ENCODE data around the gene PIGBOS1.

PIGBOS1 gene

GRCh38 chr15:55337160-55337559 is 18.2 kb upstream of the PIGBOS1 start:
- POLR2A ChIA-PET = no interaction called here
- CTCF ChIA-PET = no interaction called here
- H3K36me3 ChIP-seq (ENCODE audit: control insufficient read depth in 4 of 4, insufficient read depth in 4 of 4, low read length in 3 of 4) = peaks cover 13 to 62% (median 23%) of the 10 kb centered on the region in 4 experiments

DNA sequence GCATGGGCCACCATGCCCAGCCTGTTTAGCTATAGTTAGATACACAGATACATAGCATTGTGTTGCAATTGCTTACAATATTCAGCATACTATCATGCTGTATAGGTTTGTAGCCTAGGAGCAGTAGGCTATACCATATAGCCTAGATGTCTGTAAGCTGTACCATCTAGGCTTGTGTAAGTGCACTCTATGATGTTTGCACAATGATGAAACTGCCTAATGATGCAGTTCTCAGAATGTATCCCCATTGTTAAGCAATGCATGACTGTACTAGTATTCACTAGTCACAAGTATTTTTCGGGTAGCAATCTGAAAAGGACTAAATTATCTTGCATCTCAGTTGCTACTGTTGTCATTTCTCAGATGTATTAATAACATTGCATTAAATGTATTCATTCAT is 16.1 kb upstream of the PIGBOS1 start:
- Histone ChIP-seq H3K36me3 (ENCODE audit: control insufficient read depth in 4 of 4, insufficient read depth in 4 of 4, low read length in 3 of 4) (peaks cover 10 to 70% (median 31%) of the 10 kb centered on the region in 4 experiments), H3K9me3 (ENCODE audit: control extremely low read depth in 1 of 5, control insufficient read depth in 4 of 5, insufficient read depth in 2 of 5, low read depth in 1 of 5, low read length in 4 of 5) (no peaks in the 10 kb centered on the region), H3K4me3 (ENCODE audit: control insufficient read depth in 1 of 7, extremely low read depth in 1 of 7, insufficient read depth in 4 of 7, low read depth in 2 of 7, low read length in 6 of 7) (no peak overlapping the region), H3K27ac (ENCODE audit: insufficient read depth in 1 of 2, low read depth in 1 of 2, low read length in 2 of 2, poor library complexity in 1 of 2, severe bottlenecking in 2 of 2) (no peak overlapping the region), H3K27me3 (replicated peaks in 2 of 5; ENCODE audit: control insufficient read depth in 4 of 5, insufficient read depth in 5 of 5, low read length in 4 of 5) (no peaks in the 10 kb centered on the region), H3K4me1 (ENCODE audit: control extremely low read depth in 1 of 4, control insufficient read depth in 4 of 4, insufficient read depth in 4 of 4, low read length in 3 of 4) (no peaks in the 10 kb centered on the region)
- POLR2A ChIA-PET = interaction anchor here (0.6 kb wide), 1 partner anchor 48 kb away, joined by 4 read pairs; no protein-coding TSS in a partner anchor
- no peak for DNase-seq
- CTCF ChIA-PET = no interaction called here
- WGBS (ENCODE audit: insufficient coverage) = no CpG with 5 or more reads among the region's 1 CpG

More at GRCh38 chr15:55337160-55337559, 18.2 kb upstream of the PIGBOS1 start:
- Histone ChIP-seq H3K27ac (ENCODE audit: insufficient read depth in 1 of 2, low read depth in 1 of 2, low read length in 2 of 2, poor library complexity in 1 of 2, severe bottlenecking in 2 of 2) (no peak overlapping the region), H3K9me3 (ENCODE audit: control extremely low read depth in 1 of 5, control insufficient read depth in 4 of 5, insufficient read depth in 2 of 5, low read depth in 1 of 5, low read length in 4 of 5) (no peaks in the 10 kb centered on the region), H3K4me1 (ENCODE audit: control extremely low read depth in 1 of 4, control insufficient read depth in 4 of 4, insufficient read depth in 4 of 4, low read length in 3 of 4) (no peaks in the 10 kb centered on the region), H3K27me3 (replicated peaks in 2 of 5; ENCODE audit: control insufficient read depth in 4 of 5, insufficient read depth in 5 of 5, low read length in 4 of 5) (no peaks in the 10 kb centered on the region), H3K4me3 (ENCODE audit: control insufficient read depth in 1 of 7, extremely low read depth in 1 of 7, insufficient read depth in 4 of 7, low read depth in 2 of 7, low read length in 6 of 7) (no peak overlapping the region)
- WGBS (ENCODE audit: insufficient coverage) = 100% methylated on average over 1 of the region's 1 CpG
- DNase-seq = no peak

DNA sequence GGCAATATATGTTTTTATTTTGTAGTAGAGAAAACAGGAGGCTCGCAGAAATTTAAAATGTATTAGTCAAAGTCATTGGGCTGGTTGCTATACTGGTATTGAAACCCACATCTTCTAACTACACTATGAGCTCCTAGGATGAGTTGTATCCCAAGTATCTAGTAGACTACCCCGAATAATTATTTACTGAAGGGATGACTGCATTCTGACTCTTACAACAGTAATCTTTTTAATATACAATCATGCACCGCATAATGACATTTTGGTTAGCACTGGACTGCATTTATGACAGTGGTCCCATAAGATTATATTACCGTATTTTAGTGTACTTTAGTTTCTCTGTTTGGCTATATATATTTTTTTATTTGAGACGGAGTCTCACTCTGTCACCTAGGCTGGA is 15.4 kb upstream of the PIGBOS1 start:
- no peak for DNase-seq

DNA sequence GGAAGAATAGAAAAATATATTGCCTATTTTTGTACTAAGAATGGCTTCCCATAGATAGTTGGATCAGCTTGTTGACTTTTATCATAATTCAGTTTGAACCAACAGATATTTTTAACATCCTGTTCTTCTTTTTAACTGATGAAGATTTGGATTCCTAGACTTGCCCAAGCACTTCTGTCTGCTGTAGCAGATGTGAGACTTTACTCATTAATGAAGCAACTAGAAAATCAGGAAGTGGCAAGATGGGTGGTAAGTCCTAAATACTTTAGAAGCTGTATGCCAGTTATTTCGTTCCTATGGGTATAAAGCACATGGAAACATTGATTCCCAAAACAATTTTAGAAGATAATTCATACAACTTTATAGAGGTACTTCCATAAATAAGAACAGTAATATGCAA is 8.5 kb upstream of the PIGBOS1 start:
- H3K4me1 ChIP-seq (ENCODE audit: control extremely low read depth in 1 of 4, control insufficient read depth in 4 of 4, insufficient read depth in 4 of 4, low read length in 3 of 4) = peaks cover 0 to 5% (median 5%) of the 10 kb centered on the region in 4 experiments
- no peak for DNase-seq
- CTCF ChIA-PET = interaction anchor here (1.5 kb wide), 1 partner anchor 108 kb away, joined by 3 read pairs; no protein-coding TSS in a partner anchor
- no peaks in the 10 kb centered on the region for H3K27me3 ChIP-seq (replicated peaks in 2 of 5; ENCODE audit: control insufficient read depth in 4 of 5, insufficient read depth in 5 of 5, low read length in 4 of 5)
- WGBS (ENCODE audit: insufficient coverage) = no CpG with 5 or more reads among the region's 1 CpG
- peaks cover 7 to 28% (median 17%) of the 10 kb centered on the region in 4 experiments for H3K36me3 ChIP-seq (ENCODE audit: control insufficient read depth in 4 of 4, insufficient read depth in 4 of 4, low read length in 3 of 4)
- POLR2A ChIA-PET = no interaction called here
- H3K4me3 ChIP-seq (ENCODE audit: control insufficient read depth in 1 of 7, extremely low read depth in 1 of 7, insufficient read depth in 4 of 7, low read depth in 2 of 7, low read length in 6 of 7) = no peak overlapping the region
- H3K27ac ChIP-seq (ENCODE audit: insufficient read depth in 1 of 2, low read depth in 1 of 2, low read length in 2 of 2, poor library complexity in 1 of 2, severe bottlenecking in 2 of 2) = no peak overlapping the region
- H3K9me3 ChIP-seq (ENCODE audit: control extremely low read depth in 1 of 5, control insufficient read depth in 4 of 5, insufficient read depth in 2 of 5, low read depth in 1 of 5, low read length in 4 of 5) = no peaks in the 10 kb centered on the region

More for the DNA sequence above, 15.4 kb upstream of the PIGBOS1 start:
- Histone ChIP-seq H3K4me1 (ENCODE audit: control extremely low read depth in 1 of 4, control insufficient read depth in 4 of 4, insufficient read depth in 4 of 4, low read length in 3 of 4) (no peaks in the 10 kb centered on the region), H3K27ac (ENCODE audit: insufficient read depth in 1 of 2, low read depth in 1 of 2, low read length in 2 of 2, poor library complexity in 1 of 2, severe bottlenecking in 2 of 2) (no peak overlapping the region), H3K36me3 (ENCODE audit: control insufficient read depth in 4 of 4, insufficient read depth in 4 of 4, low read length in 3 of 4) (peaks cover 10 to 68% (median 31%) of the 10 kb centered on the region in 4 experiments), H3K4me3 (ENCODE audit: control insufficient read depth in 1 of 7, extremely low read depth in 1 of 7, insufficient read depth in 4 of 7, low read depth in 2 of 7, low read length in 6 of 7) (no peak overlapping the region), H3K9me3 (ENCODE audit: control extremely low read depth in 1 of 5, control insufficient read depth in 4 of 5, insufficient read depth in 2 of 5, low read depth in 1 of 5, low read length in 4 of 5) (no peaks in the 10 kb centered on the region), H3K27me3 (replicated peaks in 2 of 5; ENCODE audit: control insufficient read depth in 4 of 5, insufficient read depth in 5 of 5, low read length in 4 of 5) (no peaks in the 10 kb centered on the region)
- WGBS (ENCODE audit: insufficient coverage) = 100% methylated on average over 2 of the region's 5 CpGs
- ChIA-PET CTCF (no interaction called here), POLR2A (interaction anchor here (0.6 kb wide), 1 partner anchor 47 kb away, joined by 4 read pairs; no protein-coding TSS in a partner anchor)

GRCh38 chr15:55322467-55322866 is 3.5 kb upstream of the PIGBOS1 start:
- no peak for DNase-seq
- peaks cover 9 to 27% (median 19%) of the 10 kb centered on the region in 4 experiments for H3K4me1 ChIP-seq (ENCODE audit: control extremely low read depth in 1 of 4, control insufficient read depth in 4 of 4, insufficient read depth in 4 of 4, low read length in 3 of 4)
- CTCF ChIA-PET = interaction anchor here (1.5 kb wide), 1 partner anchor 112 kb away, joined by 4 read pairs; no protein-coding TSS in a partner anchor
- peaks cover 0 to 8% (median 2%) of the 10 kb centered on the region in 4 experiments for H3K36me3 ChIP-seq (ENCODE audit: control insufficient read depth in 4 of 4, insufficient read depth in 4 of 4, low read length in 3 of 4)
- WGBS (ENCODE audit: insufficient coverage) = 100% methylated on average over 3 of the region's 5 CpGs
- H3K4me3 ChIP-seq (ENCODE audit: control insufficient read depth in 1 of 7, extremely low read depth in 1 of 7, insufficient read depth in 4 of 7, low read depth in 2 of 7, low read length in 6 of 7) = no peak overlapping the region
- no peak overlapping the region for H3K27ac ChIP-seq (ENCODE audit: insufficient read depth in 1 of 2, low read depth in 1 of 2, low read length in 2 of 2, poor library complexity in 1 of 2, severe bottlenecking in 2 of 2)
- no peaks in the 10 kb centered on the region for H3K9me3 ChIP-seq (ENCODE audit: control extremely low read depth in 1 of 5, control insufficient read depth in 4 of 5, insufficient read depth in 2 of 5, low read depth in 1 of 5, low read length in 4 of 5)
- POLR2A ChIA-PET = no interaction called here
- no peaks in the 10 kb centered on the region for H3K27me3 ChIP-seq (replicated peaks in 2 of 5; ENCODE audit: control insufficient read depth in 4 of 5, insufficient read depth in 5 of 5, low read length in 4 of 5)

DNA sequence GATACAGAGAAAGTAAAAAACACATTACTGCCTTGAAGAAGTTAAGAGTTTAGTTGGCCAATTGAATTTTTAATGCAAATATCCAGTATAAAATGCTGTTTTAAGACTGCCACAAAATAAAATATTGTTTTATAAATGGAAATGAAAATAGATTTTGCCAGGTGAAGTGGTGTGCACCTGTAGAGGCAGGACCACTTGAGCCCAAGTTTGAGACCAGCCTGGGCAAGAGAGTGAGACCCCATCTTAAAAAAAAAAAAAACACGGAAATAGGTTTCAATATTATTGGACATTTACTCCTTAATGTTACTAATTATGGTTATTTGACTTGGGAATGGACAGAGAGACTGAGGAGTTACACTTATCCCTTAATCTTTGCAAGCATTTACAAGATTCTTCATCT is 2.0 kb upstream of the PIGBOS1 start:
- ChIA-PET POLR2A (no interaction called here), CTCF (no interaction called here)
- Histone ChIP-seq H3K4me1 (ENCODE audit: control extremely low read depth in 1 of 4, control insufficient read depth in 4 of 4, insufficient read depth in 4 of 4, low read length in 3 of 4) (peaks cover 9 to 34% (median 21%) of the 10 kb centered on the region in 4 experiments), H3K4me3 (ENCODE audit: control insufficient read depth in 1 of 7, extremely low read depth in 1 of 7, insufficient read depth in 4 of 7, low read depth in 2 of 7, low read length in 6 of 7) (peak overlapping the region in 1 of 7 experiments; percentile 97), H3K27me3 (replicated peaks in 2 of 5; ENCODE audit: control insufficient read depth in 4 of 5, insufficient read depth in 5 of 5, low read length in 4 of 5) (no peaks in the 10 kb centered on the region), H3K27ac (ENCODE audit: insufficient read depth in 1 of 2, low read depth in 1 of 2, low read length in 2 of 2, poor library complexity in 1 of 2, severe bottlenecking in 2 of 2) (no peak overlapping the region), H3K9me3 (ENCODE audit: control extremely low read depth in 1 of 5, control insufficient read depth in 4 of 5, insufficient read depth in 2 of 5, low read depth in 1 of 5, low read length in 4 of 5) (no peaks in the 10 kb centered on the region), H3K36me3 (ENCODE audit: control insufficient read depth in 4 of 4, insufficient read depth in 4 of 4, low read length in 3 of 4) (peaks cover 0 to 8% (median 1%) of the 10 kb centered on the region in 4 experiments)
- DNase-seq = no peak
- WGBS (ENCODE audit: insufficient coverage) = no CpG with 5 or more reads among the region's 1 CpG

GRCh38 chr15:55320238-55320550 is 1.3 kb upstream of the PIGBOS1 start:
- ChIA-PET POLR2A (no interaction called here), CTCF (no interaction called here)
- Histone ChIP-seq H3K4me1 (ENCODE audit: control extremely low read depth in 1 of 4, control insufficient read depth in 4 of 4, insufficient read depth in 4 of 4, low read length in 3 of 4) (peaks cover 9 to 34% (median 21%) of the 10 kb centered on the region in 4 experiments), H3K9me3 (ENCODE audit: control extremely low read depth in 1 of 5, control insufficient read depth in 4 of 5, insufficient read depth in 2 of 5, low read depth in 1 of 5, low read length in 4 of 5) (no peaks in the 10 kb centered on the region), H3K27me3 (replicated peaks in 2 of 5; ENCODE audit: control insufficient read depth in 4 of 5, insufficient read depth in 5 of 5, low read length in 4 of 5) (no peaks in the 10 kb centered on the region), H3K27ac (ENCODE audit: insufficient read depth in 1 of 2, low read depth in 1 of 2, low read length in 2 of 2, poor library complexity in 1 of 2, severe bottlenecking in 2 of 2) (peak overlapping the region in 1 of 2 experiments; percentile 99), H3K4me3 (ENCODE audit: control insufficient read depth in 1 of 7, extremely low read depth in 1 of 7, insufficient read depth in 4 of 7, low read depth in 2 of 7, low read length in 6 of 7) (peak overlapping the region in 5 of 7 experiments; percentile 6 to 98 (median 93)), H3K36me3 (ENCODE audit: control insufficient read depth in 4 of 4, insufficient read depth in 4 of 4, low read length in 3 of 4) (peaks cover 0 to 8% (median 3%) of the 10 kb centered on the region in 4 experiments)
- WGBS (ENCODE audit: insufficient coverage) = no CpG with 5 or more reads among the region's 2 CpGs
- DNase-seq = no peak
